Adrenal gland (tissue), 5 donors: ENCODE data around the gene MACROD2.

ENCODE experiments used
- POLR2A ChIP-seq, 2 donors: fragments of 450-650 bp; IDR thresholded peaks; one replicate each; pipeline ENCODE4 v1.6.1; 2017; ENCODE audit warnings: antibody characterized with exemption in 2 of 2, mild to moderate bottlenecking in 2 of 2, moderate library complexity in 1 of 2
- TF ChIP-seq, protein P1 (sequence below), 6 experiments: fragments of 450-650 bp in 4 of 6; fragments of 200-600 bp in 2 of 6; sonication (generic) in 1 of 6; IDR thresholded peaks; 1 replicate in 5 of 6; 2 replicates in 1 of 6; pipeline versions ENCODE4 v1.5.1 to v1.8.0; 2016 to 2021; ENCODE audit warnings: antibody characterized with exemption in 6 of 6, mild to moderate bottlenecking in 2 of 6, moderate library complexity in 1 of 6
- donor health status: DM: no; HTN: no; CAD: no.

DNA sequence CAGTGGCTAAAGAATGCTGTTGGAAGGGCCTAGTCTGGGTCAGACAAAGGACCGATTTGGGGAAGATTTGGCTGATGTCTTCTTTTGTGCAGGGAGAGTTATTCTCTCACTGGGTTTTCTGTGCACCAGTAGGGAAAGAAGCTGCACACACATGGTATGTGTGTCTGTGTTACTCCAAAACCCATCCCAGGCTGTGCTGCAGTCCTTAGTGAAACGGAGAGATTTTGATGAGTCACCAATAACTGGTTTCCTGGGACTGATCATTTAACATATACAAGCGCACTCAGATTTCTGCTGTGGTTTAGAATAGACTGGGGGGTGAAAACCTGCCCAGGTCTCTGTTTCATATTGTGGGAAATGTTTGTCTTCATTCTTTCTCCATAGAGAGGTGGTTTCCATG, 1528.1 kb downstream of the MACROD2 start:
- TF ChIP-seq, protein P1, sequence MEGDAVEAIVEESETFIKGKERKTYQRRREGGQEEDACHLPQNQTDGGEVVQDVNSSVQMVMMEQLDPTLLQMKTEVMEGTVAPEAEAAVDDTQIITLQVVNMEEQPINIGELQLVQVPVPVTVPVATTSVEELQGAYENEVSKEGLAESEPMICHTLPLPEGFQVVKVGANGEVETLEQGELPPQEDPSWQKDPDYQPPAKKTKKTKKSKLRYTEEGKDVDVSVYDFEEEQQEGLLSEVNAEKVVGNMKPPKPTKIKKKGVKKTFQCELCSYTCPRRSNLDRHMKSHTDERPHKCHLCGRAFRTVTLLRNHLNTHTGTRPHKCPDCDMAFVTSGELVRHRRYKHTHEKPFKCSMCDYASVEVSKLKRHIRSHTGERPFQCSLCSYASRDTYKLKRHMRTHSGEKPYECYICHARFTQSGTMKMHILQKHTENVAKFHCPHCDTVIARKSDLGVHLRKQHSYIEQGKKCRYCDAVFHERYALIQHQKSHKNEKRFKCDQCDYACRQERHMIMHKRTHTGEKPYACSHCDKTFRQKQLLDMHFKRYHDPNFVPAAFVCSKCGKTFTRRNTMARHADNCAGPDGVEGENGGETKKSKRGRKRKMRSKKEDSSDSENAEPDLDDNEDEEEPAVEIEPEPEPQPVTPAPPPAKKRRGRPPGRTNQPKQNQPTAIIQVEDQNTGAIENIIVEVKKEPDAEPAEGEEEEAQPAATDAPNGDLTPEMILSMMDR (IDR thresholded peaks at IDR 0.05) = no peak
- no peak for TF ChIP-seq POLR2A (IDR thresholded peaks at IDR 0.05)
